Erythroblast (primary cell): Measurements from ENCODE around the gene DPY19L3.

Experiments
- DNase-seq, 2 experiments: peaks; one replicate each; lab custom pipeline; 2025; lab: John Stamatoyannopoulos, UW
- GATA1 ChIP-seq: IDR thresholded peaks from 2 replicates; pipeline ENCODE4 v1.6.1; 2011; ENCODE audit warnings: low read depth, mild to moderate bottlenecking, control low read depth, low read length, moderate library complexity
- POLR2A ChIP-seq: IDR thresholded peaks from 2 replicates; pipeline ENCODE4 v1.6.1; 2011; ENCODE audit warnings: mild to moderate bottlenecking, low read length

Gene DPY19L3

GRCh38 chr19:32530773-32531172 lies 125.2 kb downstream of the DPY19L3 start:
- no peak for DNase-seq
- TF ChIP-seq GATA1 (no peak), POLR2A (no peak)

- no peak for DNase-seq
- TF ChIP-seq POLR2A = no peak
- no peak for TF ChIP-seq GATA1
Observed at GRCh38 chr19:32532233-32532632, 126.7 kb downstream of the DPY19L3 start.
